Keratinocyte (primary cell): ENCODE data around the gene TMA7.

ENCODE experiments used
- EZH2 ChIP-seq: IDR thresholded peaks from one replicate; pipeline ENCODE4 v1.6.1; 2012; ENCODE audit warnings: inconsistent platforms, mild to moderate bottlenecking, low read length, moderate library complexity
- TF ChIP-seq, protein P1 (sequence below), 3 experiments: IDR thresholded peaks in 1 of 3; conservative IDR thresholded peaks in 1 of 3; optimal IDR thresholded peaks in 1 of 3; 2 replicates in 2 of 3; 3 replicates in 1 of 3; pipeline versions ENCODE3 to v1.5.1; 2011; ENCODE audit warnings: low read length in 3 of 3, mild to moderate bottlenecking in 3 of 3, moderate library complexity in 2 of 3, control low read depth in 1 of 3, inconsistent platforms in 1 of 3; ENCODE audit not compliant: insufficient read depth in 2 of 3; ENCODE audit errors: extremely low read depth in 1 of 3

DNA sequence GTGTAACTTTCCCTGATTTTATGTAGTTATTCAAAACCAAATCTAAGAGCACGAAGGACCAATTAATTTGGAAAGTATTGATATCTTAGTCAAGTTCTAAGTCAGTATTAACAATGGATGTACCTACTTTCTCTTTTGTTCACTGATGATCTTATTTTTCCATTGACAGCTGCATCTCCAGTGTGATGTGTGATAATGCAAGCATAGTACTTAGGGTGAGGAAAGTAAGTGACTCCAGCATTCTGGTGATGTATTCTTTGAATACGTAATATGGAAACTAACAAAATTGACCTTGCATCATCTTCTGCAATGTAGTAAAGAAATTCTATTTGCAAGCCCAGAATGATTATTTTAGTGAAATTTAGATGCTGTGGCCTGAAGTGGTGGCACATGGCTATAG lies 45.7 kb upstream of the TMA7 start:
- TF ChIP-seq, protein P1, sequence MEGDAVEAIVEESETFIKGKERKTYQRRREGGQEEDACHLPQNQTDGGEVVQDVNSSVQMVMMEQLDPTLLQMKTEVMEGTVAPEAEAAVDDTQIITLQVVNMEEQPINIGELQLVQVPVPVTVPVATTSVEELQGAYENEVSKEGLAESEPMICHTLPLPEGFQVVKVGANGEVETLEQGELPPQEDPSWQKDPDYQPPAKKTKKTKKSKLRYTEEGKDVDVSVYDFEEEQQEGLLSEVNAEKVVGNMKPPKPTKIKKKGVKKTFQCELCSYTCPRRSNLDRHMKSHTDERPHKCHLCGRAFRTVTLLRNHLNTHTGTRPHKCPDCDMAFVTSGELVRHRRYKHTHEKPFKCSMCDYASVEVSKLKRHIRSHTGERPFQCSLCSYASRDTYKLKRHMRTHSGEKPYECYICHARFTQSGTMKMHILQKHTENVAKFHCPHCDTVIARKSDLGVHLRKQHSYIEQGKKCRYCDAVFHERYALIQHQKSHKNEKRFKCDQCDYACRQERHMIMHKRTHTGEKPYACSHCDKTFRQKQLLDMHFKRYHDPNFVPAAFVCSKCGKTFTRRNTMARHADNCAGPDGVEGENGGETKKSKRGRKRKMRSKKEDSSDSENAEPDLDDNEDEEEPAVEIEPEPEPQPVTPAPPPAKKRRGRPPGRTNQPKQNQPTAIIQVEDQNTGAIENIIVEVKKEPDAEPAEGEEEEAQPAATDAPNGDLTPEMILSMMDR (optimal IDR thresholded peaks at IDR 0.05 in 1 of 3, IDR thresholded peaks at IDR 0.05 in 1 of 3, conservative IDR thresholded peaks at IDR 0.05 in 1 of 3; ENCODE audit: extremely low read depth in 1 of 3, insufficient read depth in 2 of 3, low read length in 3 of 3), result no peak
- TF ChIP-seq EZH2, result no peak
